OCI-LY1 (cell line): ENCODE results near the gene TFPI2.
"Not testable (repeated sequence)": the region's sequence is repeated elsewhere in the genome, so short reads cannot be mapped to it uniquely, and the experiment has no call there.

Source experiments
- EZH2 ChIP-seq: fragments of 200-600 bp; sonication (generic), shearing (Covaris generic); IDR thresholded peaks from 2 replicates; pipeline ENCODE4 v1.8.0; 2017; ENCODE audit warnings: borderline replicate concordance, mixed run types, mild to moderate bottlenecking, antibody characterized with exemption, low read length, moderate library complexity, mixed read lengths
- TF ChIP-seq, protein P1 (sequence below): fragments of 200-600 bp; sonication (generic), shearing (Covaris generic); IDR thresholded peaks from 2 replicates; pipeline ENCODE4 v1.5.1; 2017; ENCODE audit warnings: mild to moderate bottlenecking, antibody characterized with exemption, low read length, moderate library complexity, mixed read lengths

DNA sequence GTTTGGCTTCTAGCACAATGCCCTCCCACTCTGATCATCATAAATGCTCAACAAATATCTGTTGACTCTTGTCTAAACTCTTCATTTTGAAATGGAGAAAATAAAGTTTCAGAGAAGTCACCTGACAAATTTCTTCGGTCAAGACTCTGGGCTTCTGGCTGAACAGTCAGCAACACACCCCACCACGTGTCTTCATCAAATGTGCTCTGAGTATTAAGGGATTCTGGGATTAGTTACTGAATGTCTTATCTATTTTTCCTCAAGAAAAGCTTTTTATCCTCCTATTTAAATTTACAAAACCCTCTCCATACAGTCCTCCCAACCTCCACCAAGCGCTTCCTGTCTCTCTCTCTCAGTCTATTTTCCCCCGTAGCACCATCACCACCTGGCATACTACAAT, 25.8 kb upstream of the TFPI2 start:
- TF ChIP-seq, protein P1, sequence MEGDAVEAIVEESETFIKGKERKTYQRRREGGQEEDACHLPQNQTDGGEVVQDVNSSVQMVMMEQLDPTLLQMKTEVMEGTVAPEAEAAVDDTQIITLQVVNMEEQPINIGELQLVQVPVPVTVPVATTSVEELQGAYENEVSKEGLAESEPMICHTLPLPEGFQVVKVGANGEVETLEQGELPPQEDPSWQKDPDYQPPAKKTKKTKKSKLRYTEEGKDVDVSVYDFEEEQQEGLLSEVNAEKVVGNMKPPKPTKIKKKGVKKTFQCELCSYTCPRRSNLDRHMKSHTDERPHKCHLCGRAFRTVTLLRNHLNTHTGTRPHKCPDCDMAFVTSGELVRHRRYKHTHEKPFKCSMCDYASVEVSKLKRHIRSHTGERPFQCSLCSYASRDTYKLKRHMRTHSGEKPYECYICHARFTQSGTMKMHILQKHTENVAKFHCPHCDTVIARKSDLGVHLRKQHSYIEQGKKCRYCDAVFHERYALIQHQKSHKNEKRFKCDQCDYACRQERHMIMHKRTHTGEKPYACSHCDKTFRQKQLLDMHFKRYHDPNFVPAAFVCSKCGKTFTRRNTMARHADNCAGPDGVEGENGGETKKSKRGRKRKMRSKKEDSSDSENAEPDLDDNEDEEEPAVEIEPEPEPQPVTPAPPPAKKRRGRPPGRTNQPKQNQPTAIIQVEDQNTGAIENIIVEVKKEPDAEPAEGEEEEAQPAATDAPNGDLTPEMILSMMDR, result not testable (repeated sequence)
- TF ChIP-seq EZH2, result not testable (repeated sequence)
